Renal cortex interstitium (tissue), 11 donors: ENCODE results near the gene FNBP1. TPM values are rescaled to one million over a fixed set of nuclear protein-coding genes. Genes with fewer than 3 reads are reported as not detected.
A peak's percentile ranks its signal among the peaks of the same experiment; 100 is the strongest.

Experiments
- DNase-seq, 11 donors: peaks; one replicate each; pipeline ENCODE4 v3.0.0-alpha.2; 2013; ENCODE audit warnings: low read depth in 9 of 11, low spot score in 4 of 11; ENCODE audit errors: extremely low read depth in 1 of 11
- polyA plus RNA-seq, 3 donors: library from polyadenylated mRNA; unstranded; fragments of 120-200 nt; gene quantifications; one replicate each; pipeline ENCODE4 v1.2.1, GENCODE V29; 2013; ENCODE audit not compliant: insufficient read length in 3 of 3

The FNBP1 gene
- polyA plus RNA-seq, 3 donors, result 48.3 to 48.7 (median 48.3) TPM

- DNase-seq, result no peak
Measured at GRCh38 chr9:130053109-130053503, 10.1 kb upstream of the FNBP1 start.

- DNase-seq, result no peak
Measured at GRCh38 chr9:130051855-130052254, 8.9 kb upstream of the FNBP1 start.

- DNase-seq, result no peak
Measured at GRCh38 chr9:130050462-130050861, 7.5 kb upstream of the FNBP1 start.

- no peak for DNase-seq
Measured at GRCh38 chr9:130049431-130050210, 6.6 kb upstream of the FNBP1 start.

GRCh38 chr9:130045725-130046450, 2.9 kb upstream of the FNBP1 start:
- no peak for DNase-seq

GRCh38 chr9:130043654-130044623, 950 bp upstream of the FNBP1 start:
- peak in 2 of 11 donors; percentile 44 to 45 for DNase-seq

- DNase-seq, result peak in 2 of 11 donors; percentile 21 to 24
Measured at GRCh38 chr9:130042406-130042884, 544 bp downstream of the FNBP1 start.

GRCh38 chr9:130041648-130042405, 1.2 kb downstream of the FNBP1 start:
- DNase-seq, result peak in 2 of 11 donors; percentile 15 to 30

- DNase-seq, result no peak
Measured at GRCh38 chr9:130040984-130041647, 1.9 kb downstream of the FNBP1 start.

- no peak for DNase-seq
Measured at GRCh38 chr9:130039528-130040147, 3.4 kb downstream of the FNBP1 start.

- no peak for DNase-seq
Measured at GRCh38 chr9:130036099-130036498, 6.9 kb downstream of the FNBP1 start.

- no peak for DNase-seq
Measured at GRCh38 chr9:130034570-130034969, 8.4 kb downstream of the FNBP1 start.

GRCh38 chr9:130030651-130031127, 12.3 kb downstream of the FNBP1 start:
- no peak for DNase-seq

GRCh38 chr9:130029223-130029973, 13.6 kb downstream of the FNBP1 start:
- no peak for DNase-seq

GRCh38 chr9:130028493-130029222, 14.3 kb downstream of the FNBP1 start:
- no peak for DNase-seq
